Liver (tissue), 9 donors: ENCODE measurements around the gene ECPAS. TPM values are rescaled to one million over a fixed set of nuclear protein-coding genes. Genes with fewer than 3 reads are reported as not detected.

Source experiments
- DNase-seq: peaks from one replicate; pipeline ENCODE4 v3.0.0-alpha.2; 2017; ENCODE audit warnings: low spot score
- H3K27ac ChIP-seq, 2 donors: one replicate each; pipeline ENCODE4 v1.7.0; 2013; ENCODE audit warnings: inconsistent platforms in 2 of 2, low read length in 2 of 2, control low read depth in 1 of 2, low read depth in 1 of 2, mild to moderate bottlenecking in 1 of 2
- H3K27me3 ChIP-seq, 4 donors: one replicate each; pipeline versions ENCODE4 v1.6.1 to v1.7.0; 2013; ENCODE audit warnings: low read length in 3 of 4, inconsistent platforms in 1 of 4, mild to moderate bottlenecking in 1 of 4, moderate library complexity in 1 of 4; ENCODE audit not compliant: control insufficient read depth in 4 of 4, insufficient read depth in 4 of 4
- H3K36me3 ChIP-seq, 4 donors: one replicate each; pipeline versions ENCODE4 v1.6.1 to v1.7.0; 2013; ENCODE audit warnings: low read length in 3 of 4, mild to moderate bottlenecking in 3 of 4, low read depth in 1 of 4, moderate library complexity in 1 of 4; ENCODE audit not compliant: control insufficient read depth in 4 of 4, insufficient read depth in 3 of 4
- H3K4me1 ChIP-seq, 4 donors: one replicate each; pipeline versions ENCODE4 v1.6.1 to v1.7.0; 2013; ENCODE audit warnings: low read length in 3 of 4, mild to moderate bottlenecking in 3 of 4, moderate library complexity in 1 of 4; ENCODE audit not compliant: control insufficient read depth in 4 of 4, insufficient read depth in 4 of 4
- H3K4me3 ChIP-seq, 3 donors: one replicate each; pipeline versions ENCODE4 v1.6.1 to v1.7.0; 2013; ENCODE audit warnings: low read length in 3 of 3, control low read depth in 1 of 3, low read depth in 1 of 3, mild to moderate bottlenecking in 1 of 3
- H3K9ac ChIP-seq, 2 donors: one replicate each; pipeline ENCODE4 v1.7.0; 2013; ENCODE audit warnings: low read length in 2 of 2, mild to moderate bottlenecking in 2 of 2, moderate library complexity in 2 of 2, control low read depth in 1 of 2, low read depth in 1 of 2
- H3K9me3 ChIP-seq, 4 donors: one replicate each; pipeline versions ENCODE4 v1.6.1 to v1.7.0; 2013; ENCODE audit warnings: low read length in 3 of 4; ENCODE audit not compliant: control insufficient read depth in 4 of 4
- ATF3 ChIP-seq: IDR thresholded peaks from 2 replicates; pipeline ENCODE4 v1.6.1; 2016; ENCODE audit warnings: antibody characterized with exemption
- CTCF ChIP-seq: fragments of 150-350 bp; IDR thresholded peaks from 2 replicates; pipeline ENCODE4 v1.5.1; 2017; ENCODE audit warnings: improper control_type of control experiment, low read depth, low read length; ENCODE audit not compliant: missing input control
- EGR1 ChIP-seq, 2 donors: IDR thresholded peaks; 2 replicates each; pipeline ENCODE4 v1.6.1; 2016 to 2018; ENCODE audit warnings: antibody characterized with exemption in 2 of 2, low read depth in 2 of 2
- FOXA1 ChIP-seq: IDR thresholded peaks from 2 replicates; pipeline ENCODE4 v1.6.1; 2016; ENCODE audit warnings: antibody characterized with exemption
- FOXA2 ChIP-seq: IDR thresholded peaks from 2 replicates; pipeline ENCODE4 v1.6.1; 2016; ENCODE audit warnings: antibody characterized with exemption
- GABPA ChIP-seq, 2 donors: IDR thresholded peaks in 1 of 2; conservative IDR thresholded peaks in 1 of 2; 2 replicates each; pipeline ENCODE4 v1.6.1; 2016; ENCODE audit warnings: antibody characterized with exemption in 2 of 2, mild to moderate bottlenecking in 1 of 2, moderate library complexity in 1 of 2
- HNF4G ChIP-seq: IDR thresholded peaks from 2 replicates; pipeline ENCODE4 v1.6.1; 2016; ENCODE audit warnings: antibody characterized with exemption
- JUND ChIP-seq, 2 donors: IDR thresholded peaks; 2 replicates each; pipeline ENCODE4 v1.6.1; 2016; ENCODE audit warnings: antibody characterized with exemption in 2 of 2
- MAX ChIP-seq: IDR thresholded peaks from 2 replicates; pipeline ENCODE4 v1.6.1; 2016; ENCODE audit warnings: antibody characterized with exemption
- NR2F2 ChIP-seq: IDR thresholded peaks from 2 replicates; pipeline ENCODE4 v1.6.1; 2016; ENCODE audit warnings: antibody characterized with exemption
- RAD21 ChIP-seq, 2 donors: IDR thresholded peaks; 2 replicates each; pipeline ENCODE4 v1.6.1; 2016; ENCODE audit warnings: antibody characterized with exemption in 2 of 2, mild to moderate bottlenecking in 2 of 2
- RXRA ChIP-seq, 2 donors: IDR thresholded peaks; 2 replicates each; pipeline ENCODE4 v1.6.1; 2017 to 2018; ENCODE audit warnings: antibody characterized with exemption in 2 of 2, mild to moderate bottlenecking in 1 of 2
- SP1 ChIP-seq: IDR thresholded peaks from 2 replicates; pipeline ENCODE4 v1.6.1; 2018; ENCODE audit warnings: antibody characterized with exemption, mild to moderate bottlenecking
- TAF1 ChIP-seq: conservative IDR thresholded peaks from 2 replicates; pipeline ENCODE4 v1.6.1; 2016; ENCODE audit warnings: antibody characterized with exemption, mild to moderate bottlenecking
- YY1 ChIP-seq: IDR thresholded peaks from 2 replicates; pipeline ENCODE4 v1.6.1; 2016; ENCODE audit warnings: antibody characterized with exemption, mild to moderate bottlenecking
- WGBS: extraction: QIAGEN DNeasy Blood & Tissue Kit; methylation state at CpG from one replicate; pipeline ENCODE4 v1.1.7; 2013; 5-methylcytosine and 5-hydroxymethylcytosine counted together
- polyA plus RNA-seq, 2 donors: library from polyadenylated mRNA; stranded (reverse) in 1 of 2; unstranded in 1 of 2; fragments of 200-250 nt in 1 of 2; fragments of >200 nt in 1 of 2; fragmentation: Nextera tagmentation in 1 of 2; extraction: Ambion mirVana in 1 of 2; gene quantifications; one replicate each; pipeline versions ENCODE4 v1.2.1 to v1.2.3, GENCODE V29; 2013 to 2015
- total RNA-seq, 2 donors: library from RNA; depleted of rRNA; stranded (reverse); fragments of >200 nt; gene quantifications; one replicate each; pipeline ENCODE4 v1.2.3, GENCODE V29; 2014
- TF ChIP-seq, protein P1 (sequence below): IDR thresholded peaks from 2 replicates; pipeline ENCODE4 v1.6.1; 2016; ENCODE audit warnings: antibody characterized with exemption
- TF ChIP-seq, protein P2 (sequence below): IDR thresholded peaks from 2 replicates; pipeline ENCODE4 v1.6.1; 2016; ENCODE audit warnings: antibody characterized with exemption, mild to moderate bottlenecking
- donor health status: healthy.
- donor health status: healthy.
- donor health status: healthy.
- donor health status: healthy.
- donor health status: healthy.

ECPAS gene
- total and polyA plus RNA-seq, 4 donors = 14.7 to 60.8 (median 26.3) TPM

- Histone ChIP-seq H3K9ac (no peak overlapping the region), H3K27me3 (no peaks in the 10 kb centered on the region), H3K4me1 (no peaks in the 10 kb centered on the region), H3K4me3 (no peak overlapping the region), H3K27ac (no peak overlapping the region), H3K9me3 (no peaks in the 10 kb centered on the region), H3K36me3 (peaks cover 14 to 83% (median 71%) of the 10 kb centered on the region in 4 donors)
- no peak for DNase-seq
- 86% methylated on average over 3 of the region's 3 CpGs for WGBS
- TF ChIP-seq FOXA2 (no peak), SP1 (no peak), GABPA (IDR thresholded peaks at IDR 0.05 in 1 of 2, conservative IDR thresholded peaks at IDR 0.05 in 1 of 2) (no peak), TAF1 (no peak), MAX (no peak), HNF4G (no peak), EGR1 (IDR thresholded peaks at IDR 0.05; ENCODE audit: low read depth in 2 of 2) (no peak), ATF3 (no peak)
These were observed 70.2 kb downstream of the ECPAS start for GRCh38 chr9:111413996-111414395.

- Histone ChIP-seq H3K9me3 (no peaks in the 10 kb centered on the region), H3K36me3 (peaks cover 18 to 87% (median 78%) of the 10 kb centered on the region in 4 donors), H3K4me1 (no peaks in the 10 kb centered on the region), H3K27ac (no peak overlapping the region), H3K27me3 (no peaks in the 10 kb centered on the region), H3K4me3 (no peak overlapping the region), H3K9ac (no peak overlapping the region)
- no peak for TF ChIP-seq GABPA (IDR thresholded peaks at IDR 0.05 in 1 of 2, conservative IDR thresholded peaks at IDR 0.05 in 1 of 2)
- TF ChIP-seq RXRA (IDR thresholded peaks at IDR 0.05) = no peak
- TF ChIP-seq YY1 = no peak
- no peak for TF ChIP-seq TAF1
- no peak for TF ChIP-seq HNF4G
- TF ChIP-seq NR2F2 = no peak
- TF ChIP-seq, protein P1, sequence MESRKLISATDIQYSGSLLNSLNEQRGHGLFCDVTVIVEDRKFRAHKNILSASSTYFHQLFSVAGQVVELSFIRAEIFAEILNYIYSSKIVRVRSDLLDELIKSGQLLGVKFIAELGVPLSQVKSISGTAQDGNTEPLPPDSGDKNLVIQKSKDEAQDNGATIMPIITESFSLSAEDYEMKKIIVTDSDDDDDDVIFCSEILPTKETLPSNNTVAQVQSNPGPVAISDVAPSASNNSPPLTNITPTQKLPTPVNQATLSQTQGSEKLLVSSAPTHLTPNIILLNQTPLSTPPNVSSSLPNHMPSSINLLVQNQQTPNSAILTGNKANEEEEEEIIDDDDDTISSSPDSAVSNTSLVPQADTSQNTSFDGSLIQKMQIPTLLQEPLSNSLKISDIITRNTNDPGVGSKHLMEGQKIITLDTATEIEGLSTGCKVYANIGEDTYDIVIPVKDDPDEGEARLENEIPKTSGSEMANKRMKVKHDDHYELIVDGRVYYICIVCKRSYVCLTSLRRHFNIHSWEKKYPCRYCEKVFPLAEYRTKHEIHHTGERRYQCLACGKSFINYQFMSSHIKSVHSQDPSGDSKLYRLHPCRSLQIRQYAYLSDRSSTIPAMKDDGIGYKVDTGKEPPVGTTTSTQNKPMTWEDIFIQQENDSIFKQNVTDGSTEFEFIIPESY = no peak
- TF ChIP-seq EGR1 (IDR thresholded peaks at IDR 0.05; ENCODE audit: low read depth in 2 of 2) = no peak
- no peak for TF ChIP-seq RAD21 (IDR thresholded peaks at IDR 0.05)
- TF ChIP-seq CTCF = no peak
- TF ChIP-seq ATF3 = no peak
- TF ChIP-seq JUND (IDR thresholded peaks at IDR 0.05) = no peak
- TF ChIP-seq, protein P2, sequence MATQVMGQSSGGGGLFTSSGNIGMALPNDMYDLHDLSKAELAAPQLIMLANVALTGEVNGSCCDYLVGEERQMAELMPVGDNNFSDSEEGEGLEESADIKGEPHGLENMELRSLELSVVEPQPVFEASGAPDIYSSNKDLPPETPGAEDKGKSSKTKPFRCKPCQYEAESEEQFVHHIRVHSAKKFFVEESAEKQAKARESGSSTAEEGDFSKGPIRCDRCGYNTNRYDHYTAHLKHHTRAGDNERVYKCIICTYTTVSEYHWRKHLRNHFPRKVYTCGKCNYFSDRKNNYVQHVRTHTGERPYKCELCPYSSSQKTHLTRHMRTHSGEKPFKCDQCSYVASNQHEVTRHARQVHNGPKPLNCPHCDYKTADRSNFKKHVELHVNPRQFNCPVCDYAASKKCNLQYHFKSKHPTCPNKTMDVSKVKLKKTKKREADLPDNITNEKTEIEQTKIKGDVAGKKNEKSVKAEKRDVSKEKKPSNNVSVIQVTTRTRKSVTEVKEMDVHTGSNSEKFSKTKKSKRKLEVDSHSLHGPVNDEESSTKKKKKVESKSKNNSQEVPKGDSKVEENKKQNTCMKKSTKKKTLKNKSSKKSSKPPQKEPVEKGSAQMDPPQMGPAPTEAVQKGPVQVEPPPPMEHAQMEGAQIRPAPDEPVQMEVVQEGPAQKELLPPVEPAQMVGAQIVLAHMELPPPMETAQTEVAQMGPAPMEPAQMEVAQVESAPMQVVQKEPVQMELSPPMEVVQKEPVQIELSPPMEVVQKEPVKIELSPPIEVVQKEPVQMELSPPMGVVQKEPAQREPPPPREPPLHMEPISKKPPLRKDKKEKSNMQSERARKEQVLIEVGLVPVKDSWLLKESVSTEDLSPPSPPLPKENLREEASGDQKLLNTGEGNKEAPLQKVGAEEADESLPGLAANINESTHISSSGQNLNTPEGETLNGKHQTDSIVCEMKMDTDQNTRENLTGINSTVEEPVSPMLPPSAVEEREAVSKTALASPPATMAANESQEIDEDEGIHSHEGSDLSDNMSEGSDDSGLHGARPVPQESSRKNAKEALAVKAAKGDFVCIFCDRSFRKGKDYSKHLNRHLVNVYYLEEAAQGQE = no peak
- TF ChIP-seq FOXA1 = no peak
- no peak for TF ChIP-seq MAX
- no peak for TF ChIP-seq SP1
- TF ChIP-seq FOXA2 = no peak
- DNase-seq = no peak
- 92% methylated on average over 4 of the region's 4 CpGs for WGBS
These were observed 71.9 kb downstream of the ECPAS start for GRCh38 chr9:111412280-111412679.
